LNCaP clone FGC (cell line): ENCODE data around the gene MIA2.
A peak's percentile ranks its signal among the peaks of the same experiment; 100 is the strongest.

ENCODE experiments used
- DNase-seq: peaks from one replicate; pipeline ENCODE4 v3.0.0-alpha.2; 2011; ENCODE audit warnings: low read depth
- H3K4me3 ChIP-seq: 2 replicates; pipeline ENCODE4 v1.5.1; 2011; ENCODE audit warnings: mild to moderate bottlenecking, low read depth, low read length, control low read depth
- TF ChIP-seq, protein P1 (sequence below): IDR thresholded peaks from 2 replicates; pipeline ENCODE4 v1.5.1; 2012; ENCODE audit warnings: mild to moderate bottlenecking; ENCODE audit not compliant: control insufficient read depth, insufficient read depth; ENCODE audit errors: extremely low read depth

The MIA2 gene

DNA sequence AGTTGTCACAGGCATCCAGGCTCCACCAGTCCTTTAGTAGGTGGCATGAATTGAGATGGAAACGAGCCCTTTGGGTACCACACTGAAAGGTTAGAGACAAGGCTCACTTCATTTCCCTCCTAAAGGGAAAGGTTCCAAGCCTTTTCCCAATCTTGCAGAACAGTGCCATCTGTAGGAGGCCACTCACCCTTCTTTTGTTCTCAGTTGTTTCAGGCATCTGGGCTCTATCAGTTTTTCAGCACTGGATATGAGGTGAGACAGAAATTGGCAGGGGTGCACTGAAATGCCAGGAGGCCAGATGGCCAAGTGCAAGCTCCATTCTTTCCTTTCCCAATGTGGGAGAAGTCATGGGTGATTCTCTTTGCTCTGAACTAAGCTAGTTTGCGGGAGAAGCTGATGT, 183.3 kb downstream of the MIA2 start:
- no peak overlapping the region for H3K4me3 ChIP-seq
- DNase-seq, result no peak
- TF ChIP-seq, protein P1, sequence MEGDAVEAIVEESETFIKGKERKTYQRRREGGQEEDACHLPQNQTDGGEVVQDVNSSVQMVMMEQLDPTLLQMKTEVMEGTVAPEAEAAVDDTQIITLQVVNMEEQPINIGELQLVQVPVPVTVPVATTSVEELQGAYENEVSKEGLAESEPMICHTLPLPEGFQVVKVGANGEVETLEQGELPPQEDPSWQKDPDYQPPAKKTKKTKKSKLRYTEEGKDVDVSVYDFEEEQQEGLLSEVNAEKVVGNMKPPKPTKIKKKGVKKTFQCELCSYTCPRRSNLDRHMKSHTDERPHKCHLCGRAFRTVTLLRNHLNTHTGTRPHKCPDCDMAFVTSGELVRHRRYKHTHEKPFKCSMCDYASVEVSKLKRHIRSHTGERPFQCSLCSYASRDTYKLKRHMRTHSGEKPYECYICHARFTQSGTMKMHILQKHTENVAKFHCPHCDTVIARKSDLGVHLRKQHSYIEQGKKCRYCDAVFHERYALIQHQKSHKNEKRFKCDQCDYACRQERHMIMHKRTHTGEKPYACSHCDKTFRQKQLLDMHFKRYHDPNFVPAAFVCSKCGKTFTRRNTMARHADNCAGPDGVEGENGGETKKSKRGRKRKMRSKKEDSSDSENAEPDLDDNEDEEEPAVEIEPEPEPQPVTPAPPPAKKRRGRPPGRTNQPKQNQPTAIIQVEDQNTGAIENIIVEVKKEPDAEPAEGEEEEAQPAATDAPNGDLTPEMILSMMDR, result peak; percentile 28; the same call in 1 of the 2 replicates

DNA sequence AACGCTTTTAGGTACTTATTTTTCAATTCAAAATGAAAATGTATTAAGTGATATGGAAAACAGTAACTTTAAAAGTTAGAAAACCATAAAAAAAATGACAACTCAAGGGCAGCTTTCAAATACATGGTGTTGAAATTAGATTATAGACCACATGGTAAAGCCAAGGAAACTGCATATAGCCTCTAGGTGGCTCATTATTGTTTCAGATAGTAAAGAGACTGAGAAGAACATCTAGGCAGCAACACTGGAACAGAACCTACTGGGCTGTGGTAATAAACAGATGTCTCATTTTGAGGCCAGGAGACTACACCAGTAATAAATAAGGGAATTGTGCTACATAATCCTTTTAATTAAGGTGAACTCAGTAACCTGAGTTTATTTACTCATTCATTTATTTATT, 185.6 kb downstream of the MIA2 start:
- TF ChIP-seq, protein P1, result no peak
- H3K4me3 ChIP-seq, result no peak overlapping the region
- DNase-seq, result no peak

DNA sequence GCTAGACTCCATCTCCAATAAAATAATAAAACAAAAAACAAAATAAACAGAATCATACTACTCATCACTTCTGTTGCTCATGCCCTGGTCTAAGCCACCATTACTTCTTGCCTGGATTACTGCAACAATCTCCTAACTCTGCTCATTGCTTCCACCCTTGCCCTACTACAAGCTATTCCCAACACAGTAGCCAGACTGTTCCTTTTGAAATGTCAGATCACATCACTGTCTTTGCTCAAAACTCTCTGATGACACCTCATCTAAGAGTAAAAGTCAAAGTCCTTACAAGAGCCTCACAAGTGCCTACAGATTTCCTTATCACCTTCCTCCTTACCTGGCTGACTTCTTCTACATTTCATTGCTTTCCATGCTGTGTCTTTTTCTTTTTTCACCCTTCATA, 188.5 kb downstream of the MIA2 start:
- H3K4me3 ChIP-seq, result no peak overlapping the region
- DNase-seq, result no peak
- TF ChIP-seq, protein P1, result no peak

DNA sequence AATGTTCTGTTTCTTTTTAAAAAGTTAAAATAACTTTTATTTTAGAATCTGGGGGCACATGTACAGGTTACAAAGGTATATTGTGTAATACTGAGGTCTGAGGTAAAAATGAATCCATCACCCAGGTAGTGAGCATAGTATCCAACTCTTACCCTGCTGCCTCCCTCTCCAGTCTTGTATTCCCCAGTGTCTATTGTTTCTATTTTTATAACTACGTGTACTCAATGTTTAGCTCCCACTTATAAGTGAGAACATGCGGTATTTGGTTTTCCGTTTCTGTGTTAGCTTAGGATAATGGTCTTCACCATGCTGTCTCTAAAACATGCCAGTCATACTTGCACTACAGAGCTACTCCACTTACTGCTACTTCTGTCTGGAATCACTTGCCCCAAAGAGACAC, 190.1 kb downstream of the MIA2 start:
- no peak overlapping the region for H3K4me3 ChIP-seq
- TF ChIP-seq, protein P1, result no peak
- no peak for DNase-seq

DNA sequence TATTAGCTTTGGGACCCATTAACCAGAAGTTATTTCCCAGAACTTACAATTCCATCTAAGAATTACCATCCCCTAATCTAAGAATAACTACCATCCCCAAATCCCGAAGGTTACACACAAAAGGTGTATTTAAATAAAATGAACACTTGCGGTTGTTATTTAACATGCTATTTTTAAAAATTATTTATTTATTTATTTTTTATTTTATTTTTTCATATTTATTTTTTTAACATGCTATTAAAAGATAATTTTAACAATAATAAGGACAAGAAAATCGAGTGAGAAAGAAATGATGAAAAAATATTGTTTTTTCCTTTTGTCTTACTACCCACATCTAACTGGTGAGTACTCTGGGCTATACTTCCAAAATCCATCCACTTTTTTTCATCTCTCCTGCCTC, 192.2 kb downstream of the MIA2 start:
- no peak for DNase-seq
- H3K4me3 ChIP-seq, result no peak overlapping the region
- TF ChIP-seq, protein P1, result no peak

DNA sequence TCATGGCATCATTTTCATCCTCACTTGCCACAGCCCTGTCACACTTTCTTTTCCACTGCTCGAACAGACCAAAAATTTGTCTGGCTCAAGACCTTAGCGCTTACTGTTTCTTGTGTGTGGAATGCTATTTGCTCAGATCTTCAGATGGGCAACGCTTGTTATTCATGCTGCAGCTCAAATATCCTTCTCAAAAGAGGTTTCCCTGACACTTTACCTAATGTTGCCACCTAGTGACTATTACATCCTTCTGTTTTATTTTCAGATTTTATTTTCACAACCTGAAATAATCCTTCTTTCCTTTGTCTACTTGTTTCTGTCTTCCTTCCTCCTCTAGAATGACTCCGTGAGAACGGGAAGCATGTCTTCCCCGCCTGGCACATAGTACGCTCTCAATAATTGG, 192.9 kb downstream of the MIA2 start:
- TF ChIP-seq, protein P1, result peak; percentile 59
- no peak for DNase-seq
- no peak overlapping the region for H3K4me3 ChIP-seq

DNA sequence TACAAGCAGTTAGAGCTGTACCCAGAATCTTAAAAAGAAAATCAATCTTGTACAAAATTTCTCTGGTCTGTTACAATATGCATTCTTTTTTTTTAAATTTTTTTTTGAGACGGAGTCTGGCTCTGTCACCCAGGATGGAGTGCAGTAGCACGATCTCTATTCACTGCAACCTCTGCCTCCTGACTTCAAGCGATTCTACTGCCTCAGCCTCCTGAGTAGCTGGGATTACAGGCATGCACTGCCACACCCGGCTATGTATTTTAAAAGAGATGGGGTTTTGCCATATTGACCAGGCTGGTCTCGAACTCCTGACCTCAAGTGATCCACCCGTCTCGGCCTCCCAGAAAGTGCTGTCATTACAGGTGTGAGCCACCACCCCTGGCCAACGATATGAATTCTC, 194.4 kb downstream of the MIA2 start:
- DNase-seq, result no peak
- H3K4me3 ChIP-seq, result no peak overlapping the region
- TF ChIP-seq, protein P1, result no peak
